A204.1 (cell line): Measurements from ENCODE around the gene GABARAP.

Source experiments
- FAIRE-seq: peaks from 2 replicates; lab custom pipeline; 2012; peaks lifted over from hg19 to GRCh38; lab: Jason Lieb, UNC

GABARAP gene

DNA sequence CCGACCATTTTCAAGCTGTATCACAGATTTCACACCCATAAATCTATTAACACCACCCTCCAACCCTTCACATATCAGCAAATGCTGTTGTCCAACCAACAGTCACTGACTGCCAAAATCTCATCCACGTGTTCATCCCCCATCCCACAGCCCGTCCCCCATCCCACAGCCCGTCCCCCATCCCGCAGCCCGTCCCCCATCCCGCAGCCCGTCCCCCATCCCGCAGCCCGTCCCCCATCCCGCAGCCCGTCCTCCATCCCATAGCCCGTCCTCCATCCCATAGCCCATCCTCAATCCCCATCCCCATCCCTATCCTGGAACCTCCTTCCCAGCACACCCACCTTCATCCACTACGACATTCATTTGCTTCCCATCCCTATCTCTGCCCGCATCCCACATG, 36.7 kb downstream of the GABARAP start:
- FAIRE-seq, result no peak

DNA sequence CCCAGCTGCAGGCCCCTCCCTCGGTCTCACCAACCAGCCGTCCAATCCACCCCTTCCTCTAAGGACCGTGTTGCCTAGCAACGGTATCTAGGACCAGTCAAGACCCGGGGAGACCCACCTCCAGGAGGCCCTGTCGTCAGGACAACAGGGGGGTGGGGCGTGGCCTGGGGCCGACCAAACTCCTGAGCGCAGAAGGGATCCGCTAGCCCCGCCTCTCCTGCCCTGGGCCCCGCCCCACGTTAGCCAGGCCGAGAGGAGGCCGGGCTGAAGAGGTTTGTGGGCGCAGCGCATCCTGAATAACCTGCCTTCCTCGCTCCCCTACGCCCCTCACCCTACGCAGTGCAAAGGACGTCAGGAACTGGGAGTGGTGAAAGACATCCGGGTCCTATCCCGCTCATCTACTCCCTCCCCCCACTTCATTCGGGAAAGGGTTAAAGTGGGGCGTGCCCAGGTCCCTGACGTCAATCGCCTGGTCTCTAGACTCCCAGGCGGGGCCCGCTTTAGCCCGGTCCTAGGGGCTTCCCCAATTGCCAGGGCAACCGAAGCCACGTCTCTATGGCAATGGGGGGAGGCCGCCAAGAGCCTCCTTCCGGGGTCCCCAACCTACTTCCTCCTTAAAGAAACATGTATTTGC, 37.3 kb downstream of the GABARAP start:
- no peak for FAIRE-seq

DNA sequence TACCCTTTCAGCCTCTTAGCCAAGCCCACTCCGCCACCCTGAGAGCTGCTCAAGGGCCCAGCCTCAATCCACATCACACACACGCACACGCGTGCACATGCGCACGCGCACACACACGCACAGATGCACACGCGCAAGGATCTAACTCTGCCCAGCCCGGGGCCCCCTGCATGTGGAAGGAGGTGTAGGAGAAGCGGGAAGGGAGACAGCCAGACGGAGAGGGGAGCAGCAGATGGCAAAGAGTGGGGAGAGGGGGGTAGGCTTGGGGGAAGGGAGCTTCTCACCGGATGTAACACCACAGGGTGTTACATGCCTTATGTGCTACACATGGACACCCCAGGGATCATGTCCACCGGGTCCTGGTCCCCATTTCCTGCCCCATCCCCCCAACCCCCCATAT, 37.9 kb downstream of the GABARAP start:
- no peak for FAIRE-seq

DNA sequence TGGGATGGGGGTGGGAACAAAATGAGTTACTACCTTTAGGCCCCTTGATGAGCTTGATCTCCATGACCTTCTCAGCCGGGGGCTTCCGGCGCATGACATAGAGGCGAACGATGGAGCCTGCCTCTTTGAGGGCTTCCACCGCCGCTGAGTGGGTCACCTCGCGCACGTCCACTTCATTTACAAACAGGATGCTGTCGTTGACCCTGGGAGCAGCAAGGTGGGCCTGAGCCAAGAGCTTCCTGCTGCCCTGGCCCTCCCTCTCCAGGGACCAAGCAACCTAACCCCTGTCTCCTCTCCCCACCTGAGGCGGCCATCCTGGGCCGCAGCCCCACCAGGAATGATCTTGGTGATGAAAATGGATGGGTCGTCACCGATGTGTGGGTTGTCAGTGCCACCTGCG, 38.9 kb downstream of the GABARAP start:
- FAIRE-seq, result no peak

DNA sequence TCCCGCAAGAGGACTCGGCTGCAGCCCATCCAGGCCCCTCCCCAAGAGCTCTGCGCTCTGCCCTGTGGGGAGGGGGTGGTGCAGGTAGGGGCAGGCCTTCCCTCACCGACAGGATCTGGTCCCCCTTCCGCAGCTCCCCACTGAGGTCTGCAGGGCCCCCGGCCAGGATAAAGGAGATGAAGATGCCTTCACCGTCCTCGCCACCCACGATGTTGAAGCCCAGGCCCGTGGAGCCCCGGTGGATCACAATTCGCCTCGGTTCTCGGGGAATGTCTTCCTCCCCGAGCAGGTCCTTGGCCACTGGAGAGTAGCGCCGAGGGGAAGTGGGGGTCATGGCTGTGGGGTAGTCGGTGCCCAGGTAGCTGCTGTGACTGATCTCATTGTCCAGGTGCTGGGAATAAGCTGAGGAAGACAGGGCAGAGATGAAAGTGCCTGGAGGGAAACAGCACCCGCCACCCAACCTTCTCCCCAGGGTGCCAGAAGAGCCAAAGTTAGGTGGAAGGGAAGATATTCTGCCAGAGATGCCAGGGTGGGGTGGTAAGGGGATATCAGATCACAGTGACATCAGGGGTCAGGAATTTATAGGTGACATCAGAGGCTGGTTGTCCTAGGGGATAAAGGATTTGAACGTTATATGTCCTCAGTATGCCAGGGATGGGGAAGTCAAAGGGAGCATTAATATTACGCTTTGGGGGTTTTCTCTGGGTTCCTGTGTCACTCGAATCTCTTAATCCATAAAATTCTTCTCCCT, 45.4 kb downstream of the GABARAP start:
- no peak for FAIRE-seq

DNA sequence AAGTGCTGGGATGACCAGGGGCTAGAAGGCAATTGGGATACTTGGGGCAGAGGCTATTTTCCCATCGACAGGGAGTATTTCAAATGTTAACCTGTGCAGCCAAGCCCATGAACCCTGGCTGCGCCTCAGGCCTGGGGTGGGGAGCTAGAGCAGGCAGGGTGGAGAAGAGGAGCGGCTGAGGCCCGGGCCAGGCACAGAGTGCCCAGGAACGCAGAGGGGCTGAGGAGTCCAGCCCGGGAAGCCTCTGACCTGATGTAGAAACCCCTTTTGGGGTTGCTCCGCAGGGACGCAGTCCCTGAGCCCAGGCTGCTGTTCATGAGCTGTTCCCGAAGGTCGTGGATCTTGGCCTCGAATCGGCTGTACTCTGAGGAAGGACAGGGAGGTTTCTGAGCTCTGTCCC, 46.3 kb downstream of the GABARAP start:
- FAIRE-seq, result no peak

DNA sequence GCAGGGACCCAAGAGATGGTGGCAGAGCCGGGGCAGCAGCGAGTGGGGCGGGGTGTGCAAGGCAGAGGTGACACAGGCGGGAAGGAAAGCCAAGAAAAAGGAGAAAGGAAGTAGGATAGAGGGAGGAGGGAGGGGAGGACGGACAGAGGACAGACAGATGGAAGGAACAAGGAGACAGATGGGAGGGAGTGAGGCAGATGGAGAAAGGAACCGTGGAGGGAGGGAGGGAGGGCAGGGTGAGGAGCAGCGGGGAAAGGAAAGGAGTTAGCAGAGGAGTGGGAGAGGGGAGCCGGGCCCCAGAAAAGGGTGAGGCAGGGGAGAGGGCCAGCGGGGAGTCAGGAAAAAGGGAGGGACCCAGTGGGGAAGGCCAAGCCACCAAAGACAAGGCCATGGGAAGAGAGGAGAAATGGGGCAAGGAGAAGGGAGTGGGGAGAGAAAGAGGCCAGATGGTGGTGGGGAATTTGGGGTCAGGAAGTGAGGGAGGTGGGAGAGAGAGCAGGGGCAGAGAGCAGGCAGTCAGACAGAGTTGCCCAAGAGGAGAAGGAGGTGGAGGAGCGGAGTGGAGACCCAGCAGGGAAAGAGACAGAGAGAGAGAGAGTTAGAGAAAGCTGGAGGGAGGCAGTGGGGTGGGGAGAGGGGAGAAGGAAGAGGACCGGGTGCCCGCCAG, 49.8 kb downstream of the GABARAP start:
- FAIRE-seq, result no peak

DNA sequence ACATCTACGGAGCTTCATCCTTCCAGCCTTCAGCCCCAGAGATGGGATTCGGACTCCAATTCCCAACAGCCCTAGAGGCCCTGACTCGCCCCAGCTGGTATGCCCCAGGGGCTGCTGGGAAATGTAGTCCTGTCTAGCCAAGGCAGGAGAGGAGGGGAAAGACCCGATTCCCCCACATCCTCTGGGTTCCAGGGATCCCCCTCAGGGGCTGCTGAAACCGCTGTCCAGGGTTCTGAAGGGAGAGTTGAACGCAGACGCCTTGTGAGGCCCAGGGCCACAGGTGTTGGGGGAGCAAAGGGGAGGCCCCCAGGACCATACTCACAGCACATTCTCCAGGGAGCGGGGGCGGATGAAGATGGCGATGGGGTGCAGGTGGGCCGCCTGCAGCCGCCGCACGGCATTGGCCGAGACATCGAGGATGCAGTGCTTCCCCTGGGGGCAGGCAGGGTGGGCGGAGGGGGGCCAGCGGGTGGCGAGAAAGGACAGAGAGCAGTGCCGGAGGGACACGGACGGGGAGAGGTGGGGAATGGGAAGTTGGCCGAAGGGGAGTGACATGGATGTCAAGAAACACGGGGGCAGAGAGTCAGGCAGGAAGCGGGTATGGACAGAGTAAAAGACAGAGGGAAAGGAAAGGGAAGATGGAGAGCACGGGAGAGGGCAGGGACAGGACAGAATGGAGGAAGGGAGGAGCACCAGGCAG, 50.5 kb downstream of the GABARAP start:
- no peak for FAIRE-seq

DNA sequence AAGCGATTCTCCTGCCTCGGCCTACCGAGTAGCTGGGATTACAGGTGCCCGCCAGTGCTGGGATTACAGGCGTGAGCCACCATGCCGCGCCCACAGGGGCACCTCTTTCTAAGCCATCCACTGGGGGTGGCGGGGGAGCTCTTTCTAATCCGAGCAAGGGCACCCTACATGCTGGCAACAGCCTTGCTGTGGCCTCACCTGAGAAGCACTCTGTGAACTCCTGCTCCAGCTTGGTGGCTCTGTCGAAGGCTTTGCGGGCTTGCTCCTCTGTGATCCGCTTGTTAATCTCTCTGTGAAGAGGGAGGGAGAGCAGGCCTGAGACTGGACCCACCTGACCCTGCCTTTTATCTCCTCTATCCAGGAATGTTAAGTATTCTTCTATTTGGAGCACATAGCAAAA, 51.2 kb downstream of the GABARAP start:
- no peak for FAIRE-seq

DNA sequence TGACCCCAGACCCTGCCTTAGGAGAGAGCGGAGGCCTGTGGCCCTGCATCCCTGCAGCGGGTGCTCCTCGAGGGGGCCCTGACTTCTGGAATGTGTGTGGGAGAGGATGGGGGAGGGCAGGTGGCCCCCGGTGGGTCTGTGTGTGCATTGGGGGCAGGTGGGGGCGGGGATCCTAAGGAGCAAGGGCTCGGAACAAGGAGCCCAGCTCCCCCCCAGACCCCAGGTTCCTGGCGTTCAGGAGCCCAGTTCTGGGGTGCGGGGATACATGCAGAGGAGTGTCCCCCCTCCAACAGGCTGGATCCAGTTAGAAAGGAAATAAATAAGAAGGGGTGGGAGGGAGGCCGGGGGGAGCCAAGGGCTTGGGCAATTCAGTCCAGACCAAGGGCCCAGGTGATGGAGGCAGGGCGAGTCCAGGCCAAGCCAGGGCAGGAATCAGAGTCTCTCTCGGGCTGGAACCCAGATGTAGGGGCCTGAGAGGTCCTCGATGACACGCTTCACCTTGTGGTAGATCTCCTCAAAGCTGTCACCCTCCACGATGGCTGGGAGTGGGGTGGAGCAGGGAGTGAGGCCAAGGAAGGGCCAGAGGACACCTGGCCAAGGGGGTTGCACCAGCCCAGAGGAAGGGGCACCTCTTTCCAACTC, 51.9 kb downstream of the GABARAP start:
- FAIRE-seq, result no peak
